Epithelial cell of esophagus (primary cell): ENCODE results near the gene MT1HL1.
"Not testable (repeated sequence)": the region's sequence is repeated elsewhere in the genome, so short reads cannot be mapped to it uniquely, and the experiment has no call there.

ENCODE experiments used
- DNase-seq: peaks from one replicate; pipeline ENCODE4 v3.0.0; 2010; ENCODE audit warnings: low read depth
- H3K4me3 ChIP-seq: 2 replicates; pipeline ENCODE4 v1.5.1; 2011; ENCODE audit warnings: mild to moderate bottlenecking, low read length, control low read depth
- TF ChIP-seq, protein P1 (sequence below): IDR thresholded peaks from 2 replicates; pipeline ENCODE4 v1.5.1; 2011; ENCODE audit warnings: low read depth, mild to moderate bottlenecking, low read length, control low read depth, inconsistent platforms; ENCODE audit not compliant: insufficient read depth; ENCODE audit errors: missing control alignments

The MT1HL1 gene

GRCh38 chr1:236997361-236997760 is 6.9 kb downstream of the MT1HL1 start:
- no peak for DNase-seq

DNA sequence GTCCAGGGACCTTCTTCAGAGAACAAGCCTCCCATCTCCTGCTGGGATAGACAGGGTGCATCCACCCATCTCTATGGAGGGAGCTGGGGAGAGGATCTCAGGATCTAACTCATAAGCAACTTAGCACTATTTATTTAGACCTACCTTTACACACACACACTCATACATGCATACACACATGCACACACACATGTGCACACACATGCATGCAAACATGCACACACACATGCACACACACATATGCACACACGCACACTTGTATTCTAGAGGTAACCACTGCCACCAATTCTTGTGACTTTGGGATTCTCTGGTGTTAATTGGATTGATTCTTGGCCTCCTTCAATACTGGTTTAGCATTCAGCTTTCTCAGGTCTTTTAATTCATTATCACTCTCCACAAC is 9.8 kb downstream of the MT1HL1 start:
- no peak for DNase-seq
- TF ChIP-seq, protein P1, sequence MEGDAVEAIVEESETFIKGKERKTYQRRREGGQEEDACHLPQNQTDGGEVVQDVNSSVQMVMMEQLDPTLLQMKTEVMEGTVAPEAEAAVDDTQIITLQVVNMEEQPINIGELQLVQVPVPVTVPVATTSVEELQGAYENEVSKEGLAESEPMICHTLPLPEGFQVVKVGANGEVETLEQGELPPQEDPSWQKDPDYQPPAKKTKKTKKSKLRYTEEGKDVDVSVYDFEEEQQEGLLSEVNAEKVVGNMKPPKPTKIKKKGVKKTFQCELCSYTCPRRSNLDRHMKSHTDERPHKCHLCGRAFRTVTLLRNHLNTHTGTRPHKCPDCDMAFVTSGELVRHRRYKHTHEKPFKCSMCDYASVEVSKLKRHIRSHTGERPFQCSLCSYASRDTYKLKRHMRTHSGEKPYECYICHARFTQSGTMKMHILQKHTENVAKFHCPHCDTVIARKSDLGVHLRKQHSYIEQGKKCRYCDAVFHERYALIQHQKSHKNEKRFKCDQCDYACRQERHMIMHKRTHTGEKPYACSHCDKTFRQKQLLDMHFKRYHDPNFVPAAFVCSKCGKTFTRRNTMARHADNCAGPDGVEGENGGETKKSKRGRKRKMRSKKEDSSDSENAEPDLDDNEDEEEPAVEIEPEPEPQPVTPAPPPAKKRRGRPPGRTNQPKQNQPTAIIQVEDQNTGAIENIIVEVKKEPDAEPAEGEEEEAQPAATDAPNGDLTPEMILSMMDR, result no peak
- H3K4me3 ChIP-seq, result no peak overlapping the region

More at GRCh38 chr1:236997361-236997760, 6.9 kb downstream of the MT1HL1 start:
- H3K4me3 ChIP-seq, result no peak overlapping the region
- TF ChIP-seq, protein P1, result no peak

DNA sequence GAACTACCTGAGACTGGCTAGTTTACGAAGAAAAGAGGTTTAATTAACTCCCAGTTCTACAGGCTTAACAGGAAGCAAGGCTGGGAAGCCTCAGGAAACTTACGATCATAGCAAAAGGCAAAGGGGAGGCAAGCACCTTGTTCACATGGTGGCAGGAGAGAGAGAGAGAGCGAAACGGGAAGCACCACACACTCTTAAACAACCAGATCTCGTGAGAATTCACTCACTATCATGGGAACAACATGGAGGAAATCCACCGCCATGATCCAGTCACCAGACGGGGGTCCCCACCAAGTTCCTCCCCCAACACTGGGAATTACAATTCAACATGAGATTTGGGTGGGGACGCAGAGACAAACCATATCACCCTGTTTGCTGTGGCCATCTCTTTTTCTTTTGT is 11.8 kb downstream of the MT1HL1 start:
- TF ChIP-seq, protein P1, result no peak
- H3K4me3 ChIP-seq, result no peak overlapping the region
- no peak for DNase-seq

DNA sequence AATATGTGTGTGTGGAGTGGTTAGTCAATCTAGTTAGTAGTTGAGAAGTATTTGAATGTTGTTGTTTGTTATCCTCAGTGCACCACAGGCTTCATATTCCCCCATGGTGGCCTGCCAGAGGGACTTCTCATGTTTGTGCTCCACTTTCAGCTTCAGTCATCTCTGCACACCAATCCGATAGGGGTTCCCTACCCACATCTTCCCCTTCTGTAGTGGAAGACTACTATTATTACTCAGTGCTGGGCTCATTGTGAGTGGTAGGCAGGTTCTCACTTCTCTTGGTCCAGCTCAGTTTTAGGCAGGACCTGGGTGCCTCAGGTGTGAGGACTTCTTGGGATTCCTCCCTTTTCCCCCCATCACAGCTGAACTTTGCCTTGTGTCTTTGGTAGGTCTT is 14.2 kb downstream of the MT1HL1 start:
- TF ChIP-seq, protein P1, result no peak
- DNase-seq, result no peak
- no peak overlapping the region for H3K4me3 ChIP-seq

GRCh38 chr1:236989290-236990051 is 14.8 kb downstream of the MT1HL1 start:
- H3K4me3 ChIP-seq, result no peak overlapping the region
- TF ChIP-seq, protein P1, result no peak
- DNase-seq, result no peak

DNA sequence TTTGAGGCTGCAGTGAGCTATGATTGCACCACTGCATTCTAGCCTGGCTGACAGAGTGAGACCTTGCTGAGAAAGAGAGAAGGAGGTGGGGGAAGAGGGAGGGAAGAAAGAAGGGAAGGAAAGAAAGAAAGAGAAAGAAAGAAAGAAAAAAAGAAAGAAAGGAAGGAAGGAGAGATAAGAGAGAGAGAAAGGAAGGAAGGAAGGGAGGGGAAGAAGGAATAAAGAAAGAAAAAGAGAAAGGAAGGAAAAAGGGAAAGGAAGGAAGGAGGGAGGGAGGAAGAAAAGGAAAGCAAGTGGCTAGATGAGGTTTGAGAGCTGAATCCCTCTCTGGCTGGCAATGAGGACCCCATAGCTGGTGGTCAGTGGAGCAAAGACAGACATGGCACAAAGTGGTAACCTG is 20.4 kb downstream of the MT1HL1 start:
- TF ChIP-seq, protein P1, result no peak
- H3K4me3 ChIP-seq, result no peak overlapping the region
- DNase-seq, result no peak

DNA sequence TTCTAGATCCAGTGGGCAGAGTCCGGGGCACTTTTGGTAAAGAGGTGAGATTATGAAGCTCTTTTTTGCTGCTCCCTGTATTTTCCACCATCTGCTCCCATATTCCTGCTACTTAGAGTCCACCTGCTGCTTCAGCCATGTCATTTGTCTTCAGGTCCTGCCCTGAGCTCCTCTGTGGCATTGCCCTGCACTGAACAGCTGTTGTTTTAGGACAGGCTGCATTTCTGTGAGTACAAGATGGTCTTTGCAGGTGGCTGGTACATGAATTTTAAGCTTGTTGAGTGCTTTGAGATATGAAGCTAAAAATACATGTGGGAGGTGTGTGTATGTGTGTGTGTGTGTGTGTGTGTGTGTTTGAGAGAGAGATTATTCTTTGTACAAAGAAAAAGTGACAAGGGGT is 21.9 kb downstream of the MT1HL1 start:
- DNase-seq, result no peak
- H3K4me3 ChIP-seq, result no peak overlapping the region
- TF ChIP-seq, protein P1, result no peak

GRCh38 chr1:236981431-236981830 is 22.8 kb downstream of the MT1HL1 start:
- not testable (repeated sequence) for DNase-seq, H3K4me3 ChIP-seq
